DND-41 (cell line): ENCODE measurements around the gene DCC.

Source experiments
- ATAC-seq: fragments of 200-7000 bp; cut with Tn5 transposase; 3 replicates; pipeline ENCODE4 v1.9.1; 2021; ENCODE audit warnings: low read depth; ENCODE audit not compliant: insufficient read depth
- DNase-seq: peaks from one replicate; pipeline ENCODE4 v3.0.0-alpha.2; 2020
- H2AFZ ChIP-seq: 2 replicates; pipeline ENCODE4 v1.6.0; 2012; ENCODE audit warnings: low read depth, low read length
- H3K27ac ChIP-seq: 2 replicates; pipeline ENCODE4 v1.5.1; 2012; ENCODE audit warnings: low read length, inconsistent platforms
- H3K27me3 ChIP-seq: fragments of 200-600 bp; sonication (generic); 2 replicates; pipeline ENCODE4 v1.6.0; 2012; ENCODE audit warnings: low read length, mild to moderate bottlenecking, inconsistent platforms; ENCODE audit not compliant: insufficient read depth, poor library complexity
- H3K36me3 ChIP-seq: 2 replicates; pipeline ENCODE4 v1.5.1; 2012; ENCODE audit warnings: low read length, inconsistent platforms; ENCODE audit not compliant: insufficient read depth
- H3K4me1 ChIP-seq: 2 replicates; pipeline ENCODE4 v1.5.1; 2012; ENCODE audit warnings: mild to moderate bottlenecking, low read length; ENCODE audit not compliant: insufficient read depth
- H3K4me2 ChIP-seq: 2 replicates; pipeline ENCODE4 v1.6.0; 2012; ENCODE audit warnings: mild to moderate bottlenecking, moderate library complexity, low read length, inconsistent platforms; ENCODE audit not compliant: insufficient read depth
- H3K4me3 ChIP-seq, 2 experiments: fragments of 200-600 bp in 1 of 2; shearing (Covaris generic) in 1 of 2; 2 replicates each; pipeline ENCODE4 v1.5.1; 2012 to 2016; ENCODE audit warnings: inconsistent platforms in 2 of 2, low read length in 2 of 2, mild to moderate bottlenecking in 2 of 2, low read depth in 1 of 2, moderate library complexity in 1 of 2
- H3K79me2 ChIP-seq: 2 replicates; pipeline ENCODE4 v1.6.0; 2012; ENCODE audit warnings: low read length, inconsistent platforms; ENCODE audit not compliant: insufficient read depth
- H3K9ac ChIP-seq: 2 replicates; pipeline ENCODE4 v1.6.0; 2012; ENCODE audit warnings: low read depth, mild to moderate bottlenecking, inconsistent platforms, low read length, moderate library complexity
- H3K9me3 ChIP-seq: 2 replicates; pipeline ENCODE4 v1.5.1; 2012; ENCODE audit warnings: low read length, moderate library complexity, mild to moderate bottlenecking, inconsistent platforms; ENCODE audit not compliant: insufficient read depth, severe bottlenecking
- H4K20me1 ChIP-seq: 2 replicates; pipeline ENCODE4 v1.6.0; 2012; ENCODE audit warnings: low read length; ENCODE audit not compliant: insufficient read depth
- EZH2 ChIP-seq: IDR thresholded peaks from 3 replicates; pipeline ENCODE4 v1.6.1; 2012; ENCODE audit warnings: borderline replicate concordance, low read depth, mild to moderate bottlenecking, moderate library complexity, low read length, inconsistent platforms; ENCODE audit not compliant: severe bottlenecking
- TF ChIP-seq, protein P1 (sequence below): IDR thresholded peaks from 2 replicates; pipeline ENCODE4 v1.5.1; 2012; ENCODE audit warnings: borderline replicate concordance, low read length, moderate library complexity, mild to moderate bottlenecking; ENCODE audit not compliant: poor library complexity, severe bottlenecking; ENCODE audit errors: extremely low read depth

The DCC gene

DNA sequence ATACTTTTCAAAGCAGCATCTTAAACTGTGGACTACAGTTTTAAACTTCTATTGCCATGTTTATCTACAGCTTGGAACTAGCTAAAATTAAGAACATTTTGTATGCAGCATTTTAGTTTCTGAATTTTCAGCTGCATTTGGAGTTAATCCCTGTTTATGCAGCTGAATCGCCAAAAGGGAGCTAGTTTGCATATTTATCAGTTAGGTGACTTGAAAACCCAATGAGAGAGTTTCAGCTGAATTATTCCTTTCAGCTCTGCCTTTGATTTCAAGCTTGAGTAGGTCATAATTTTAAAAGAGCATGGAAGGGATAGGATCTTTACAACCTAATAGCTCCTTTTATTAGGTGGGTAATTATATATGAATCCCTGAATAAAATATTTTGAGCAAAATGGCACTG, 1191.9 kb downstream of the DCC start:
- H4K20me1 ChIP-seq = no peaks in the 10 kb centered on the region
- H3K27ac ChIP-seq = no peak overlapping the region
- H3K27me3 ChIP-seq = no peaks in the 10 kb centered on the region
- no peaks in the 10 kb centered on the region for H3K36me3 ChIP-seq
- DNase-seq = no peak
- H3K4me2 ChIP-seq = no peak overlapping the region
- no peaks in the 10 kb centered on the region for H3K4me1 ChIP-seq
- H3K9ac ChIP-seq = no peak overlapping the region
- no peak for TF ChIP-seq EZH2
- TF ChIP-seq, protein P1, sequence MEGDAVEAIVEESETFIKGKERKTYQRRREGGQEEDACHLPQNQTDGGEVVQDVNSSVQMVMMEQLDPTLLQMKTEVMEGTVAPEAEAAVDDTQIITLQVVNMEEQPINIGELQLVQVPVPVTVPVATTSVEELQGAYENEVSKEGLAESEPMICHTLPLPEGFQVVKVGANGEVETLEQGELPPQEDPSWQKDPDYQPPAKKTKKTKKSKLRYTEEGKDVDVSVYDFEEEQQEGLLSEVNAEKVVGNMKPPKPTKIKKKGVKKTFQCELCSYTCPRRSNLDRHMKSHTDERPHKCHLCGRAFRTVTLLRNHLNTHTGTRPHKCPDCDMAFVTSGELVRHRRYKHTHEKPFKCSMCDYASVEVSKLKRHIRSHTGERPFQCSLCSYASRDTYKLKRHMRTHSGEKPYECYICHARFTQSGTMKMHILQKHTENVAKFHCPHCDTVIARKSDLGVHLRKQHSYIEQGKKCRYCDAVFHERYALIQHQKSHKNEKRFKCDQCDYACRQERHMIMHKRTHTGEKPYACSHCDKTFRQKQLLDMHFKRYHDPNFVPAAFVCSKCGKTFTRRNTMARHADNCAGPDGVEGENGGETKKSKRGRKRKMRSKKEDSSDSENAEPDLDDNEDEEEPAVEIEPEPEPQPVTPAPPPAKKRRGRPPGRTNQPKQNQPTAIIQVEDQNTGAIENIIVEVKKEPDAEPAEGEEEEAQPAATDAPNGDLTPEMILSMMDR = no peak
- no peaks in the 10 kb centered on the region for H3K79me2 ChIP-seq
- no peak for ATAC-seq
- no peak overlapping the region for H2AFZ ChIP-seq
- no peaks in the 10 kb centered on the region for H3K9me3 ChIP-seq
- H3K4me3 ChIP-seq = no peak overlapping the region

DNA sequence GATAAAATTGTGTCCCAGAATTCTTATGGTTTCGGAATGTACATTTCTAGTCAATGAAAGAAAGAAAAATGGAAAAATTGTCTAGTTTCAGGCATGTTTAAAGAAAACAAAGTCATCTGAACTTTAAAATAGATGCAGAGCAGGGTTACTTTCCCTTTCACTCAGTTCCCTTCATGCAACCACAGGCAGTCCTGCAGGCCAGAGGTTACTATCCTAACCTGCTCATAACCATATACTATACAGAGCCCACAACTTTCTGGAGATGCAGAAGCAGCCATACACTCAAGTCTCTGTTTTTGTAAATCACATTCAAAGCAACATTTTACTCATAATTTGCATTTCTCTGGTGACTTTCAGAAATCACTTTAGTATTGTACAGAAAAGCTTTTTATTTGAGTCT, 1194.2 kb downstream of the DCC start:
- no peaks in the 10 kb centered on the region for H3K36me3 ChIP-seq
- DNase-seq (no peak), ATAC-seq (no peak)
- H3K4me3 ChIP-seq = no peak overlapping the region
- H3K4me1 ChIP-seq = no peaks in the 10 kb centered on the region
- no peaks in the 10 kb centered on the region for H4K20me1 ChIP-seq
- H3K9me3 ChIP-seq = no peaks in the 10 kb centered on the region
- H3K4me2 ChIP-seq = no peak overlapping the region
- no peaks in the 10 kb centered on the region for H3K79me2 ChIP-seq
- H3K27me3 ChIP-seq = no peaks in the 10 kb centered on the region
- no peak overlapping the region for H2AFZ ChIP-seq
- TF ChIP-seq EZH2 = no peak
- TF ChIP-seq, protein P1 = no peak
- H3K9ac ChIP-seq = no peak overlapping the region
- H3K27ac ChIP-seq = no peak overlapping the region

DNA sequence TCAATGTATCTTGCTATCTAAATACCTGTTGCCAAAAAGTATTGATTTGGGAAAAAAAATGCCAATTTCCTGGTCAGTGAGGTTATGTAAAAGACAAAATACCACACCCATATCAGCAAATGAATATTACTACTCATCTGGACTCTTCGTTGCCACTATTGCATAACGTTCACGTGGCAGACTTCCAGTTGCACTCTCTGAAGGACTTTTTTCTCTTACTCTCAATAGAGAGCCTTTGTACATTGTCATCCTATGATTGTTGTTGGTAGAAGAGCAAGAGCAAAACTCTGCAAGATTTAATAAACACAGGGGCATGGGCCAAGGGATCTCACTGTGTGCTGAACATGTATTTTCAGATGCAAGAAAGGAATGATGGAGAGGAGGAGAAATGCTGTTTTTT, 1194.7 kb downstream of the DCC start:
- Histone ChIP-seq H3K27me3 (no peaks in the 10 kb centered on the region), H3K4me3 (no peak overlapping the region), H3K4me1 (no peaks in the 10 kb centered on the region), H3K9ac (no peak overlapping the region), H4K20me1 (no peaks in the 10 kb centered on the region), H2AFZ (no peak overlapping the region), H3K27ac (no peak overlapping the region), H3K9me3 (no peaks in the 10 kb centered on the region), H3K36me3 (no peaks in the 10 kb centered on the region), H3K79me2 (no peaks in the 10 kb centered on the region), H3K4me2 (no peak overlapping the region)
- TF ChIP-seq, protein P1 = no peak
- no peak for TF ChIP-seq EZH2
- ATAC-seq (no peak), DNase-seq (no peak)

DNA sequence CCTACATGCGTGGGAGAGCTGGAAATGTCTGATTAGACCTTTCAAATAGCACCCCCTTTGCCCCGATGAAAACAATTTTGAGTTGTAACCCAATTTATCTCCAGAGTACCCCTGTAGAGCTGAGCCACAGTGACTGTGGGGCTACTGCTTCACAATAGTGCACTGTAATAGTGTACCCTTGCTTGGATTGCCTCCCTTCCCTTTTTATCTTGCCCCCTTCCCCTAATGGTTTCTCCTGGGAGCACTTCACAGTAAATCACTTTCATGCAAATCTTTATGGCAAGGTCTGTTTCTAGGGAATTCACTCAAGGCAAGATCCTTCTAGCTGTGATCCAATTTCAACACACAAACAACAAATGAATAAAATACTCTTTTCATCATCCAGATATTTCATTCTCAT, 1196.9 kb downstream of the DCC start:
- Histone ChIP-seq H2AFZ (no peak overlapping the region), H3K4me3 (no peak overlapping the region), H3K9ac (no peak overlapping the region), H3K4me1 (no peaks in the 10 kb centered on the region), H4K20me1 (no peaks in the 10 kb centered on the region), H3K4me2 (no peak overlapping the region), H3K27ac (no peak overlapping the region), H3K36me3 (no peaks in the 10 kb centered on the region), H3K9me3 (no peaks in the 10 kb centered on the region), H3K27me3 (no peaks in the 10 kb centered on the region), H3K79me2 (no peaks in the 10 kb centered on the region)
- no peak for TF ChIP-seq EZH2
- ATAC-seq (no peak), DNase-seq (no peak)
